Neural cell (in vitro differentiated cells): ENCODE measurements around the gene TFEB. TPM values are rescaled to one million over a fixed set of nuclear protein-coding genes. Genes with fewer than 3 reads are reported as not detected.

Source experiments
- H2AFZ ChIP-seq: fragments of 200-600, 300-800 bp; sonication (generic), shearing (Covaris generic); 2 replicates; pipeline ENCODE4 v1.6.0; 2014; ENCODE audit warnings: low read depth, mild to moderate bottlenecking, antibody characterized with exemption, low read length, moderate library complexity
- H3F3A ChIP-seq: fragments of 200-600 bp; shearing (Covaris generic); 2 replicates; pipeline ENCODE4 v1.6.1; 2016; ENCODE audit warnings: mild to moderate bottlenecking, moderate library complexity, mixed read lengths, antibody characterized with exemption, low read length; ENCODE audit not compliant: insufficient read depth, poor library complexity, severe bottlenecking
- H3K27ac ChIP-seq: fragments of 200-600, 300-800 bp; sonication (generic), shearing (Covaris generic); 2 replicates; pipeline ENCODE4 v1.5.1; 2014; ENCODE audit warnings: mild to moderate bottlenecking, low read length, moderate library complexity
- H3K27me3 ChIP-seq: fragments of 300-800, 200-600 bp; sonication (generic), shearing (Covaris generic); 2 replicates; pipeline ENCODE4 v1.6.0; 2014; ENCODE audit warnings: mild to moderate bottlenecking, low read depth, low read length, moderate library complexity; ENCODE audit not compliant: insufficient read depth
- H3K36me3 ChIP-seq: fragments of 300-800, 200-600 bp; sonication (generic), shearing (Covaris generic); 2 replicates; pipeline ENCODE4 v1.5.1; 2014; ENCODE audit warnings: mild to moderate bottlenecking, antibody characterized with exemption, low read length, moderate library complexity; ENCODE audit not compliant: insufficient read depth
- H3K4me2 ChIP-seq: fragments of 300-800, 200-600 bp; sonication (generic), shearing (Covaris generic); 2 replicates; pipeline ENCODE4 v1.6.0; 2014; ENCODE audit warnings: mild to moderate bottlenecking, low read length
- H3K4me3 ChIP-seq: fragments of 300-800, 200-600 bp; sonication (generic), shearing (Covaris generic); 2 replicates; pipeline ENCODE4 v1.5.1; 2014; ENCODE audit warnings: mild to moderate bottlenecking, low read length, moderate library complexity
- H3K79me2 ChIP-seq: fragments of 200-600 bp; shearing (Covaris generic); replicated peaks from 2 replicates; pipeline ENCODE4 v1.6.0; 2014; ENCODE audit warnings: mild to moderate bottlenecking, low read length, moderate library complexity; ENCODE audit not compliant: insufficient read depth
- H3K9ac ChIP-seq: fragments of 300-800, 200-600 bp; sonication (generic), shearing (Covaris generic); 2 replicates; pipeline ENCODE4 v1.6.1; 2016; ENCODE audit warnings: mild to moderate bottlenecking, low read length, mixed read lengths
- H3K9me2 ChIP-seq: fragments of 200-600 bp; shearing (Covaris generic); 2 replicates; pipeline ENCODE4 v1.6.1; 2016; ENCODE audit warnings: mild to moderate bottlenecking, low read length, mixed read lengths; ENCODE audit not compliant: insufficient read depth
- H3K9me3 ChIP-seq: fragments of 200-600, 300-800 bp; sonication (generic), shearing (Covaris generic); 2 replicates; pipeline ENCODE4 v1.6.1; 2016; ENCODE audit warnings: mild to moderate bottlenecking, mixed run types, low read length, moderate library complexity, mixed read lengths
- H4K20me1 ChIP-seq: fragments of 200-600 bp; shearing (Covaris generic); 2 replicates; pipeline ENCODE4 v1.6.1; 2016; ENCODE audit warnings: mild to moderate bottlenecking, mixed run types; ENCODE audit not compliant: insufficient read depth
- EP300 ChIP-seq: fragments of 450-650 bp; conservative IDR thresholded peaks from 2 replicates; pipeline ENCODE4 v1.6.1; 2014; ENCODE audit warnings: antibody characterized with exemption, mild to moderate bottlenecking, moderate library complexity; ENCODE audit not compliant: poor library complexity, severe bottlenecking
- EZH2 ChIP-seq: fragments of 200-600, 300-800 bp; shearing (Covaris generic), sonication (generic); IDR thresholded peaks from 2 replicates; pipeline ENCODE4 v1.6.1; 2014; ENCODE audit warnings: antibody characterized with exemption, low read length, borderline replicate concordance, mild to moderate bottlenecking; ENCODE audit not compliant: insufficient read depth, poor library complexity, severe bottlenecking
- MXI1 ChIP-seq: fragments of 450-650 bp; conservative IDR thresholded peaks from 2 replicates; pipeline ENCODE4 v1.6.1; 2014; ENCODE audit warnings: antibody characterized with exemption, mild to moderate bottlenecking; ENCODE audit not compliant: poor library complexity, severe bottlenecking
- POLR2AphosphoS5 ChIP-seq: IDR thresholded peaks from 2 replicates; pipeline ENCODE4 v1.6.1; 2012
- RAD21 ChIP-seq: fragments of 450-650 bp; conservative IDR thresholded peaks from 2 replicates; pipeline ENCODE4 v1.6.1; 2014; ENCODE audit warnings: antibody characterized with exemption, mild to moderate bottlenecking, moderate library complexity
- SMC3 ChIP-seq: fragments of 450-650 bp; conservative IDR thresholded peaks from 2 replicates; pipeline ENCODE4 v1.6.1; 2014; ENCODE audit warnings: antibody characterized with exemption, mild to moderate bottlenecking, moderate library complexity; ENCODE audit not compliant: poor library complexity
- TAF1 ChIP-seq: IDR thresholded peaks from 2 replicates; pipeline ENCODE4 v1.6.1; 2012; ENCODE audit warnings: low read depth
- polyA plus RNA-seq: library from polyadenylated mRNA; depleted of rRNA; stranded (reverse); fragments of >200 nt; gene quantifications from 2 replicates; pipeline ENCODE4 v1.2.3, GENCODE V29; 2014
- TF ChIP-seq, protein P1 (sequence below): IDR thresholded peaks from 2 replicates; pipeline ENCODE4 v1.6.1; 2012; ENCODE audit warnings: borderline replicate concordance
- TF ChIP-seq, protein P2 (sequence below): fragments of 450-650 bp; IDR thresholded peaks from 2 replicates; pipeline ENCODE4 v1.5.1; 2014; ENCODE audit warnings: antibody characterized with exemption, mild to moderate bottlenecking, moderate library complexity; ENCODE audit not compliant: poor library complexity, severe bottlenecking

TFEB gene
- polyA plus RNA-seq, 1 donor from 2014 or later = 0.24 TPM

DNA sequence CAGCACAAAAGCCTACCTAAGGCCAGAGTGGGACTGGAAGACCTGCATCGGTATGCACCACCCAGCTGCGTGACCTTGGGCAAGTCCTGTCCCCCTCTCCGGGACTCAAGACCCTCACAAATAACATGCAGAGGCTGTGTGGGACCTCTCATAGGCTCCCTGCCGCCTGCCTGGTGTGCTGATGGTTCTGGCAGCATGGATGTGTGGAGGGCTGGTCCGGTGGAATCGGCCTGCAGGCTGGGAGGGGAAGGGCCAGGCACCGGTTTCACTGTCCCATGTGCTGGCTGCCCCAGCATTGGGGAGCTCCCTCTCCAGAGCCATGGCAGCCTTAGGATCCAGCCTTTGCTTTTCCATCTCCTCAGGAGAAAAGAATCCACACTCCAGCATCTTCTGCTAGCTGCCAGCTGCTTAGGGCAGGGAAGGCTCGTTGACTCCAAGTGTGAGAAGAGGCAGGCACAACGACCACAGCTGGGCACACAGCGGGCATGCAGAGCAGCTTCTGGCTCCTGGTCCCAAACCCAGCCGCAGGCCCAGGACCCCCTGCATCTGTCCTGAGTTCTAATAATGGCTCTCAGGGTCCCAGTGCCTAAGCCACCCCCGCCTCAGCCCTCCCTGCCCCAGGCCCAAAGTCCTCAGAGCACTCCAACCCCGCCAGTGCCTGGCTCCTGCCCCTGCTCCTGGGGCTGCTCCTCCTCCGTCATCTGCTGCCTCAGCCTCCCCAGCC lies 32.5 kb downstream of the TFEB start:
- Histone ChIP-seq H3K4me3 (no peak overlapping the region), H3K9ac (no peak overlapping the region), H3F3A (no peaks in the 10 kb centered on the region), H3K4me2 (no peak overlapping the region), H3K36me3 (no peaks in the 10 kb centered on the region), H3K27me3 (no peaks in the 10 kb centered on the region), H3K9me3 (no peaks in the 10 kb centered on the region), H3K27ac (no peak overlapping the region), H3K79me2 (no peaks in the 10 kb centered on the region), H4K20me1 (no peaks in the 10 kb centered on the region), H3K9me2 (no peaks in the 10 kb centered on the region), H2AFZ (no peak overlapping the region)
- TF ChIP-seq SMC3 = no peak
- TF ChIP-seq, protein P1, sequence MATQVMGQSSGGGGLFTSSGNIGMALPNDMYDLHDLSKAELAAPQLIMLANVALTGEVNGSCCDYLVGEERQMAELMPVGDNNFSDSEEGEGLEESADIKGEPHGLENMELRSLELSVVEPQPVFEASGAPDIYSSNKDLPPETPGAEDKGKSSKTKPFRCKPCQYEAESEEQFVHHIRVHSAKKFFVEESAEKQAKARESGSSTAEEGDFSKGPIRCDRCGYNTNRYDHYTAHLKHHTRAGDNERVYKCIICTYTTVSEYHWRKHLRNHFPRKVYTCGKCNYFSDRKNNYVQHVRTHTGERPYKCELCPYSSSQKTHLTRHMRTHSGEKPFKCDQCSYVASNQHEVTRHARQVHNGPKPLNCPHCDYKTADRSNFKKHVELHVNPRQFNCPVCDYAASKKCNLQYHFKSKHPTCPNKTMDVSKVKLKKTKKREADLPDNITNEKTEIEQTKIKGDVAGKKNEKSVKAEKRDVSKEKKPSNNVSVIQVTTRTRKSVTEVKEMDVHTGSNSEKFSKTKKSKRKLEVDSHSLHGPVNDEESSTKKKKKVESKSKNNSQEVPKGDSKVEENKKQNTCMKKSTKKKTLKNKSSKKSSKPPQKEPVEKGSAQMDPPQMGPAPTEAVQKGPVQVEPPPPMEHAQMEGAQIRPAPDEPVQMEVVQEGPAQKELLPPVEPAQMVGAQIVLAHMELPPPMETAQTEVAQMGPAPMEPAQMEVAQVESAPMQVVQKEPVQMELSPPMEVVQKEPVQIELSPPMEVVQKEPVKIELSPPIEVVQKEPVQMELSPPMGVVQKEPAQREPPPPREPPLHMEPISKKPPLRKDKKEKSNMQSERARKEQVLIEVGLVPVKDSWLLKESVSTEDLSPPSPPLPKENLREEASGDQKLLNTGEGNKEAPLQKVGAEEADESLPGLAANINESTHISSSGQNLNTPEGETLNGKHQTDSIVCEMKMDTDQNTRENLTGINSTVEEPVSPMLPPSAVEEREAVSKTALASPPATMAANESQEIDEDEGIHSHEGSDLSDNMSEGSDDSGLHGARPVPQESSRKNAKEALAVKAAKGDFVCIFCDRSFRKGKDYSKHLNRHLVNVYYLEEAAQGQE = no peak
- no peak for TF ChIP-seq MXI1
- no peak for TF ChIP-seq RAD21
- TF ChIP-seq, protein P2, sequence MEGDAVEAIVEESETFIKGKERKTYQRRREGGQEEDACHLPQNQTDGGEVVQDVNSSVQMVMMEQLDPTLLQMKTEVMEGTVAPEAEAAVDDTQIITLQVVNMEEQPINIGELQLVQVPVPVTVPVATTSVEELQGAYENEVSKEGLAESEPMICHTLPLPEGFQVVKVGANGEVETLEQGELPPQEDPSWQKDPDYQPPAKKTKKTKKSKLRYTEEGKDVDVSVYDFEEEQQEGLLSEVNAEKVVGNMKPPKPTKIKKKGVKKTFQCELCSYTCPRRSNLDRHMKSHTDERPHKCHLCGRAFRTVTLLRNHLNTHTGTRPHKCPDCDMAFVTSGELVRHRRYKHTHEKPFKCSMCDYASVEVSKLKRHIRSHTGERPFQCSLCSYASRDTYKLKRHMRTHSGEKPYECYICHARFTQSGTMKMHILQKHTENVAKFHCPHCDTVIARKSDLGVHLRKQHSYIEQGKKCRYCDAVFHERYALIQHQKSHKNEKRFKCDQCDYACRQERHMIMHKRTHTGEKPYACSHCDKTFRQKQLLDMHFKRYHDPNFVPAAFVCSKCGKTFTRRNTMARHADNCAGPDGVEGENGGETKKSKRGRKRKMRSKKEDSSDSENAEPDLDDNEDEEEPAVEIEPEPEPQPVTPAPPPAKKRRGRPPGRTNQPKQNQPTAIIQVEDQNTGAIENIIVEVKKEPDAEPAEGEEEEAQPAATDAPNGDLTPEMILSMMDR = no peak
- no peak for TF ChIP-seq EZH2
- TF ChIP-seq EP300 = no peak
- no peak for TF ChIP-seq POLR2AphosphoS5
- TF ChIP-seq TAF1 = no peak

DNA sequence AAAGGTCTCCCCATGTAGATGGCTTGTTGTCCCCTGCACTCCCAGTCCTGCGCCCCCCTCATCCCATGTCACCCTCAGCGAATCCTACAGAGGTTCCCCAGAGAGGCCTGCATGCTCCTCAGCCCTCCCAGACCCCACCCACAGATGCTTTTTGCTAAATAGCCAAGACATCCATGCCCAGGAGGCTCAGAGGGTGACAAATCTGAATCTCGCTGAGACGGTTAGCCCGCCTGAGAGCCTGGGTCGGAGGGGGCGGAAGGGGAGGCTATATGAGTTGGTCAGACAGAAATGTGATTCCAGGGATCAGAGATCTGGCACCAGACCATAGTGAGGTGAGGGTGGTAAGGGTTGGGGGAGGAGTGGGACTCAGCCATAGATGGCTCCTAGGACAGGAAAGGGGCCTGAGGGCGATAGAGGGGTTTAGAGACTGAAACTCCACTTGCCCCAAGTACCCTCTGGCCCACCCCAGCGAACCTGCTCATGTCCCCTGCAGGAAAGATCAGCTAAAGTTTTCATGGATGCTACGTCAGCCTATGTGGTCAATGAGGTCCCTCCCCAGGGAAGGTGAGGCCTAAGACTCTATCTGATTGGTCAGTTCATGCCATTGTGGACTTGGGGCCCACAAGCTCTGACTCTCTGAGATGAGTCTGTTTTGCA lies 33.2 kb downstream of the TFEB start:
- H3K9me3 ChIP-seq = no peaks in the 10 kb centered on the region
- H3K79me2 ChIP-seq = no peaks in the 10 kb centered on the region
- no peaks in the 10 kb centered on the region for H3K36me3 ChIP-seq
- no peak overlapping the region for H3K4me3 ChIP-seq
- no peak overlapping the region for H2AFZ ChIP-seq
- no peaks in the 10 kb centered on the region for H3K9me2 ChIP-seq
- H3K4me2 ChIP-seq = no peak overlapping the region
- H3F3A ChIP-seq = no peaks in the 10 kb centered on the region
- no peak overlapping the region for H3K27ac ChIP-seq
- H3K9ac ChIP-seq = no peak overlapping the region
- TF ChIP-seq EP300 (no peak), SMC3 (no peak), POLR2AphosphoS5 (no peak), TAF1 (no peak), EZH2 (no peak), RAD21 (no peak)
- TF ChIP-seq, protein P1 = no peak
- no peaks in the 10 kb centered on the region for H4K20me1 ChIP-seq
- no peaks in the 10 kb centered on the region for H3K27me3 ChIP-seq
